Stimulated activated CD8-positive, alpha-beta memory T cell treated with anti-CD3 and anti-CD28 coated beads, Interleukin-12 subunit alpha, Interleukin-12 subunit beta, amount 100 ng/mL, for 24 hours (primary cell): ENCODE measurements around the gene PRSS23.
"Not testable (repeated sequence)": the region's sequence is repeated elsewhere in the genome, so short reads cannot be mapped to it uniquely, and the experiment has no call there.

Experiments used
- DNase-seq: peaks from one replicate; pipeline ENCODE4 v3.0.0-alpha.2; 2020; ENCODE audit errors: extremely low read depth

Gene PRSS23

GRCh38 chr11:86812981-86813380 is 12.6 kb downstream of the PRSS23 start:
- no peak for DNase-seq

GRCh38 chr11:86814775-86815174 is 14.4 kb downstream of the PRSS23 start:
- no peak for DNase-seq

GRCh38 chr11:86815726-86816125 is 15.4 kb downstream of the PRSS23 start:
- DNase-seq = no peak

- DNase-seq = no peak
These were observed 15.9 kb downstream of the PRSS23 start for GRCh38 chr11:86816251-86816726.

GRCh38 chr11:86818462-86819192 is 18.3 kb downstream of the PRSS23 start:
- no peak for DNase-seq

GRCh38 chr11:86824139-86824538 is 23.8 kb downstream of the PRSS23 start:
- not testable (repeated sequence) for DNase-seq

- DNase-seq = not testable (repeated sequence)
These were observed 34.0 kb downstream of the PRSS23 start for GRCh38 chr11:86834376-86834775.

GRCh38 chr11:86844762-86845508 is 44.6 kb downstream of the PRSS23 start:
- not testable (repeated sequence) for DNase-seq

GRCh38 chr11:86848132-86848531 is 47.8 kb downstream of the PRSS23 start:
- DNase-seq = no peak

- DNase-seq = no peak
These were observed 49.3 kb downstream of the PRSS23 start for GRCh38 chr11:86849679-86850078.
